Stimulated activated CD4-positive, alpha-beta T cell treated with anti-CD3 and anti-CD28 coated beads, Interleukin-4, amount 100 ng/mL, for 4 hours (primary cell): ENCODE measurements around the gene PIK3CG.

Source experiments
- DNase-seq, 2 experiments: peaks; one replicate each; pipeline ENCODE4 v3.0.0-alpha.2; 2020

Gene PIK3CG

DNA sequence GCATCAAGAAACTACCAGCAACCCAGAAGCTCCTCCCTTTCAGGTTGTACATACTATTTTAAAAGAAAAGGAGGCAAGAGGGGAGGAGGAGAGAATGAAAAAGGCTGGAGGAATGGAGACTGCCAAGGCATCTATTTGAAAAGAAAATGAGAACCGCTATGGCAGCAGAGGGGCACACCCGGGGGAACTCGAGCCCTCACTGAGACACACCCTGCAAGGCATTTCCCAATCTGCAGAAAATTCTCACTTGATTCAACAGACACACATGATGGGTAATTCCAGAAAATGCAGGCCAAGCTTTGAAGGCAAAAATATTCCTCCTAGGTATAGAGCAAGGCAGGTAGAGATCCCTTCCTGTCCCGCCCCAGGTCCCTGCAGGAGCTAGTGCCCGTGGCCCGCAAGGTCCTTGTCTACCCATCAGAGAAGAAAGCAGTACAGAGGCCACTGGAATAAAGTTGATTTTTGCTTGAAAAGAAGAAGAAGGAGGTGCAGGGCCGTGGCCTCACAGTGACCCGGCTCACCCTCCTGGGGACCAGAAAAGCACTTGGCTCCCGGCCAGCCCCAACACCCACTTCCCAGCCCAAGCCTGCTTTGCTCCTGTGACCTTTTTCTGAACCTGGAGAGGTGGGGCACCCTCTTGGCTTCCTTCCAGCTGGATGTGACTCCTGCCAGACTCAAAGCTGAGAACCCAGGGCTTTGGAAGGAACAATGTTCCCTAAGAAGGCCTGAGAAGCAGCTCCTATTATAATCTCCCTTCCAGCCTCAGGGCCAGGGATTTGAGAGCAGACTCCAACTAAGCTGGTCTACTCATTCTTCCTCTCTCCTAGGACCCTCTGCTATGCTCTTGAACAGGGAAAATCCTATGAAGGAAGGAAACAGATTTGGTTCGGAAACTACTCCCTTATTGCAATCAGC, 6.2 kb upstream of the PIK3CG start:
- DNase-seq, result no peak

DNA sequence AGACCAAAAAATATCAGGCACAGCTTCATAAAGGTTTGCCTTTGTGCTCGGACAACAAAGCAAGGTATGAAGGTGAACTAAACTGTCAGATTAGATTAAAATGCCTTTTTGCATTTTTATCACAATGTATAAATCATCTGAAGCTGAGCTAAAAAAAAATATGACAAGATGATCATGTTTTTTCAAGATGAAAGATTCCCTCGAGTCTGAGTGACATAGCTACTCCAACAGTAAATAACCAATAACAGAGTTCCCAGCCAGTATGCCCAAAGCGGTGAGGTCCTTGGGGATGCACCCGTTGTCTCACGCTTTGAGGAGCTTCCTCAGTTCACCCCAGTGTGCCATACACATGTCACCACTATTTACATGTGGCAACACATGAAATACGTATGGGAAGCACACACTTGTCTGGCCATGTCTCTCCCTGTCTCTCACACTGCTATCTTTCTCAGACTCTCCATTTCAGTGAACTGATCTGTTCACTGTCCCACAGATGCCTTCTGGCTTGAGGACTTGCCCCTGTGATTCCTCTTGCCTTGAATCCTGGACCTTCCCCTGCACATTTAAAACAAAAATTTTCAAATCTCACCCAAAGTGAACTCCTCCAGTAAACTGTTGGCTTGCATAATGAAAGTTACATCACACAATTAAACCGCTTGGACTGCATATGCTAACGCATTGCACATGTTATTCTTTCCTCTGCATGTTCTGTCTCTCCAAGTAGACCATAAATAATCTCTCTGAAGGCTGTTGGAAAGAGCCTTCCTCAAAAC, 2.6 kb upstream of the PIK3CG start:
- no peak for DNase-seq

DNA sequence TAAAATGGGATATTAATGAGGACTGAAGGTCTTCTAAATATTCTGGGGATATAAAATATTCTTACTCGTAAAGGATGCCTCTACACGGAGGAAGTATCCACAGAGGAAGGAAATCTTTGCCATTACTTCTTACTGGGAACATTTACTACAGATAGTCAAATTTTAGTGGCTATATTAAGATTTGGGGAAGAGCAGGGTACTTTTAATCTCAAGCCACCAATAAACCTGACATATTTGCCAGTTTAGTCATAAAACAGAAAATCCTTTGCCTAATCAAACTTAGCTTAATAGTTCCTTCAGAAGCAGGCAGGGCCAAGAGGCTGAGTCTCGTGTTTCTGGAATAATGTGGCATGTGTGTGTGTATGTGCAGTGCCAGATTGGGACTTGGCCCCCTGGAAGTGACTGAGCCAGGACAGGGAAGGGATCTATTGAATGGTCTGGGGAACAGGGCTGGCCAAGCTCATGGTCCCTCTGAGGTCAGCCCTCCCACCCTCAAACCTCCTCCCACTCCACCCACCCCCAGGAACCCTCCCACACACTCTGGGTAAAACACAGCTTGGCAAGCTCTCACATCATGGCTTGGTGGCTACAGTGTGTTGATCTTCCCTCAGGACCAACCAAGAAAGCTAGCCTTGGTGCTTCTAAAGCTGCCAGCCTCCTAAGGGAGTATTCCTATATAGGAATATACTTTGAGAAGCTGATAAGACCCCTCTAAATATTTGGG, 1.6 kb upstream of the PIK3CG start:
- DNase-seq, result no peak

DNA sequence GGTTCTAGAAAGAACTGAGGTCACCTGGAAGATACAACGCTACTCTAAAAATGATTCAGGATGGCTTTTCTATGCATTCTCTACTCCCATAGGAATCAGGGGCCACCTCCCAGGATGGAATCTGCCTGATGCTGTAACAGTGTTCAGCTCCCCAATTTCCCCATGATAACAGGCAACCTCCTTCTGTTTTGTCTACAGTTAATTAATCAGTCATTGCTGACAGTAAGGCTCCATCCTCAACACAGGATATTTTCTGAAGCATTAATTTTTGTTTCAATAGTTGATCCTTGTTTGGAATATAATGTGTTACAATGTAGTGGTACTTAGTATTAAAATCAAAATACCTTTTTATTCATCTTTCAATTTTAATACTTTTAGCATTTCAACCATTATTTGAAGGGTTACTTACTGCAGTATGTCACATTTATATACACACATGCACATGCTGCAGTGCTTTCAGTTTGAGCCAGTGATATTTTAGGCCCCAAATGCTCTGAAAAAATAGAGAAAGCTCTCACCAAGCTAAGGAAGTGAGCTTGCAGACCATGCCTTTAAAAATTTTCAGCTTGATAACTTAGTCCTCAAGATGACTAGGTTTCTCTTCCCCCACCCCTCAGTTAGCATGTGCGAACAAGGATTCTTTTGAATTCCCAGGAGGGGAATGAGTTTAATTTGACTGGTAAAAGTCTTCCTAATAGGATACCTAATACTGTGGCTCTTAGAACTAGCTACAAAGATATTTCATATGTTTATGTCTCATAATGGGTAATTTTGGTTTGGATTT, 592 bp upstream of the PIK3CG start:
- DNase-seq, result no peak

DNA sequence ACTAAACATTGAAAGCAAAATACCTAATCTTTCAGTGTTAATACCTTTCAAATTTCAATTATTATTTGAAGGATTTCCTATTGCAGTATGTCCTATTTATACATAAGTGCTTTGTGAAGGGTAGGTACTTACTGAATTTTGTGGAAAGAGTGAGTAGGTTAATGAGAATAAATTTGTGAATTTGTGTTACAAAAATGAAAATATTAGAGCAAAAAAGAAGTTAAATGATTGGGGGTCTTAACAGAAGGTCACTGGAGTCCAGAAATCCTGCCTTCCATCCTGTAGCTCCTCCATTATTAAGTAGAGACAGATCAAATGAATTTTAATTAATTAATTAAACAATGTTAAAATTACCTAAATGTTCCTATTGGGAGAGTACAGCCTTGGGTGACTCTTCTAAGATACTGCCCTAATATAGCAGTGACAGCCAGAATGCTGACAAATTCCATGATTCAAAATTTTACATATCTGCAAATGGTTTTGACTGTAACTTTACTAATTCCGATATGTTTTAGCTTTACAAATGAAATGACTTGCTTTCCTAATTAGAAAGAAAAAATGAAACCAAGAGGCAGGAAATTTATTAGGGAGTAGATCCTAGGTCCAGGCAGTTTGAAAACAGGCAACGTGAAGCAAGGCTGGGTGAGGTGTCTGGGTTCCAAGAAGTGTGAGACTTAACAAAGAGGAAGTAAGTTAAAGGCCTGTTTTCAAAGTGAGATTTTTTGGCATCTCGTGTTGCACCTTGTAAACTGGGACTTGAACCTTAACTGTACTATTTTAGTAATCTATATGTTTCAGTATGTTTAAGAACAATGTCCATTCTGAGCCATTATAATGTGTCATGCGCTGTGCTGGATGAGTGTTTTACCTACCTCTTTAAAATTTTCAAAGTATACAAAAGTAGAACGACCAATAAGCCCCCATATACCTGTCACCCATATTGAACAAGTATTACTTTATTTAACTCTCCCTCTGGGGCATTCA, 1.5 kb downstream of the PIK3CG start:
- no peak for DNase-seq

GRCh38 chr7:106867641-106868351, 2.7 kb downstream of the PIK3CG start:
- DNase-seq, result no peak

DNA sequence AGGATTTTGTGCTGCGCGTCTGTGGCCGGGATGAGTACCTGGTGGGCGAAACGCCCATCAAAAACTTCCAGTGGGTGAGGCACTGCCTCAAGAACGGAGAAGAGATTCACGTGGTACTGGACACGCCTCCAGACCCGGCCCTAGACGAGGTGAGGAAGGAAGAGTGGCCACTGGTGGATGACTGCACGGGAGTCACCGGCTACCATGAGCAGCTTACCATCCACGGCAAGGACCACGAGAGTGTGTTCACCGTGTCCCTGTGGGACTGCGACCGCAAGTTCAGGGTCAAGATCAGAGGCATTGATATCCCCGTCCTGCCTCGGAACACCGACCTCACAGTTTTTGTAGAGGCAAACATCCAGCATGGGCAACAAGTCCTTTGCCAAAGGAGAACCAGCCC, 3.3 kb downstream of the PIK3CG start:
- DNase-seq, result no peak

GRCh38 chr7:106869954-106870353, 4.9 kb downstream of the PIK3CG start:
- DNase-seq, result no peak

DNA sequence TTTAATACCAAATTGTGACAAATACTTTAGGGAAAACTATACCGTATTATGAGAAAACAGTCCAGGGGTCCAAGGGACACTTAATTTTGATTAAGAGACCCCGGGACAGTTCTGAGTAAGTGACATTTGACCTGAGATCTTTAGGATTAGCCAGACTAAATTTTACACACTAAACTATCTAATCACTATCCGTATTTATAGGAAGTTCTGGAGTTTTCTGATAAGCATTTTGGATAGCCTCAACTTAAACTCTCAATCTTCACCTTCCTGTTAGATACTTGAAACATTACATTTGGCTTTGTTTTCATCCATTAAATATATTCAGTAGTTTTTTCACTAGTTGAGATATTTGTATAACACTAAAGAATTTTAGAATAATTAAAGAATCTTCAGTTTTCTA, 5.4 kb downstream of the PIK3CG start:
- DNase-seq, result no peak

DNA sequence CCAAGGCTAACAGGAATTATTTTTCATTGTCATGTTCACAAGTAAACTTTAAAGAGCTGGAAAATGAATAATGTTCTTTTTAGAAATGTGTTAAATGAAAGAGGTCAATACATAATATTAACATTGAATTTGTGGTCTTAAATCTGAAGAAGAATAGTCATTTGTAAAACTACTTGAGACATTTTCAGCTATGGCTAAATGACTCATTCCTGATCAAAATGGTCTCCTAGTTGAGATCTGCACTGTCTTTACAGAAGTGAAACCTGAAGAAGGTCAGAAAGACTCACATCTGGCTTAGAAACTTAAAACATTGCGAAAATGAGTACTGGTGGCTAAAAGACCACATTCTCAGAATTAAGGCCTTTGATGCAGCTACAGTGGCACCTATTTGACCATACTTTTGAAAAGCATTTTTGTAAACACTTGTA, 5.9 kb downstream of the PIK3CG start:
- no peak for DNase-seq

GRCh38 chr7:106871793-106872571, 6.9 kb downstream of the PIK3CG start:
- no peak for DNase-seq

GRCh38 chr7:106872763-106873162, 7.7 kb downstream of the PIK3CG start:
- DNase-seq, result no peak

DNA sequence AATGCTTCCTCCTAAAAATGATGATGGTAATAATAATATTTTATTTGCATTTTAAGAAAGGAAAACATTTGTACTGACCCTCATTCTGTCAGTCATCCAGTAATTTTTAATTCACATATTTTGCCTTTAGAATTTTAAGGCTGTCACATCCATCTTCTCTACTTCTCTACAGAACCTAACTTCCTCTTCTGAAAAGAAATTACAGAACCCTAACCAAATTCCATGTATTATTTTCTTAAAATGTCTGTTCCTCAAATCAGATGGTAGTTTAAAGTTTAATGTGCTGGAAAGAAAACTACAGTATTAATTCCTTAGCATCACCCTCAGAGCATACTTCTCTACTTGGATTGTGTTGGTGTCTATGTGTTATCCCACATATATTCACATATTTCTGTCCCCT, 9.0 kb downstream of the PIK3CG start:
- no peak for DNase-seq

- DNase-seq, result no peak
These were observed 10.4 kb downstream of the PIK3CG start for GRCh38 chr7:106875508-106875907.

GRCh38 chr7:106878748-106879439, 13.8 kb downstream of the PIK3CG start:
- no peak for DNase-seq

GRCh38 chr7:106881984-106882383, 16.9 kb downstream of the PIK3CG start:
- no peak for DNase-seq

- no peak for DNase-seq
These were observed 18.5 kb downstream of the PIK3CG start for GRCh38 chr7:106883456-106884026.

GRCh38 chr7:106885652-106886051, 20.6 kb downstream of the PIK3CG start:
- DNase-seq, result no peak

GRCh38 chr7:106887421-106887820, 22.3 kb downstream of the PIK3CG start:
- DNase-seq, result no peak
